Measurements from ENCODE around the gene SEC14L6.
"Not testable (repeated sequence)": the region's sequence is repeated elsewhere in the genome, so short reads cannot be mapped to it uniquely, and the experiment has no call there.

Gene SEC14L6

DNA sequence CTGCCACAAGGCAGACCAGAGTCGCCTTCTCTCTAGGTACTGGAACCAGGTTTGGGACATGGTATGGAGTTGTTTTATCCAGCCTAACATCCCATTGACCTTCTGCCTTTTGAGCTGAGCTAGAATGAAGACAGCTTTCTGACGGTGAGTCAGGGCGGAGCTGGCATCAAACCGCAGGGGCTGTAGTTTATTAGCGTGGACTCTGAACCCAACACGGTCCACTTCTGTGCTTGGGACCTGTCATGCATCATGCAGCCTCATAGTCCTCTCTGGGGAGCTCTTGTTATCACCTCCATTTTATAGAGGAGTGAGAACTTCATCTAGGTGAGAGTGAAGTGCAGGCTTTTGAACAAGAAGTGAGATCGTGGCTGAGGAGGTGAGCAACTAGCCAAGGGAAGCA is 19.6 kb upstream of the SEC14L6 start:
- DNase-seq (ENCODE audit: low read depth), result no peak

DNA sequence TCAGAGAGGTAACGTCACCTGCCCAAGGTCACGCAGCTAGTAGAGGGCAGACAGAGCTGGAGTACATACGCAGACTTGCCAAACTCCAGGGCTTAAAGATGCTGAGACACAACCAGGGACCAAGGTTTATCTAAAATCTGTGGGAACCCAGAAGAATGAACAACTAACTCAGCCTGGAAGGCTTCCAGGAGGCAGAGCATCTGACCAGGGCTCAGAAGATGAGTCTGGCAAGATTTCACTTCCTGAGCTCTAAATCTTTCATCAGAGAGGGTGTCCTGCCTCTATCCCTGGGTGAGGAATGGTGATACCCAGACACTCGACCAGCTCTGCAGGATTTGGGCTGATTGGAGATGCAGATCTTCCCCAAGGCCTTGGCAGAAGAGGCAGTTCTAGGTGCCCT is 18.8 kb upstream of the SEC14L6 start:
- DNase-seq (ENCODE audit: low read depth), result no peak

GRCh38 chr22:30564761-30565119 is 18.2 kb upstream of the SEC14L6 start:
- no peak for DNase-seq (ENCODE audit: low read depth)

- DNase-seq (ENCODE audit: low read depth), result no peak
These were observed 17.7 kb upstream of the SEC14L6 start for GRCh38 chr22:30564045-30564760.

DNA sequence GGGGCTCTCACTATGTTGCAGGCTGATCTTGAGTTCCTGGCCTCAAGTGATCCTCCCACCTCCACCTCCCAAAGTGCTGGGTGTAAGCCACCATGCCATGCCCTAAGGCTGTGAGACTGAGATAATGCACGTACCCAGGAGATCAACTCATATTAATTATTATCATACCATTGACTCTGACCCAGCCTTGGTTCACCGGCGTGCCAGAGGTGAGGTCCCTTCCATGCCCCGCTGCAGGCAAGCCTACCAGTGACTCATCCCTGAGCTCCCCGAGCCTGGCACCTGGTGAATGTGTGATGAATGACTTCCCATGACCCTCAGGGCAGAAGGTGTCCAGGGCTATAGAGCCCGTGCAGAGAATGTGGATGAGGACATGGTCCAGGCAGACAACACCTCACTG is 15.8 kb upstream of the SEC14L6 start:
- no peak for DNase-seq (ENCODE audit: low read depth)

GRCh38 chr22:30561402-30562189 is 15.1 kb upstream of the SEC14L6 start:
- no peak for DNase-seq (ENCODE audit: low read depth)

DNA sequence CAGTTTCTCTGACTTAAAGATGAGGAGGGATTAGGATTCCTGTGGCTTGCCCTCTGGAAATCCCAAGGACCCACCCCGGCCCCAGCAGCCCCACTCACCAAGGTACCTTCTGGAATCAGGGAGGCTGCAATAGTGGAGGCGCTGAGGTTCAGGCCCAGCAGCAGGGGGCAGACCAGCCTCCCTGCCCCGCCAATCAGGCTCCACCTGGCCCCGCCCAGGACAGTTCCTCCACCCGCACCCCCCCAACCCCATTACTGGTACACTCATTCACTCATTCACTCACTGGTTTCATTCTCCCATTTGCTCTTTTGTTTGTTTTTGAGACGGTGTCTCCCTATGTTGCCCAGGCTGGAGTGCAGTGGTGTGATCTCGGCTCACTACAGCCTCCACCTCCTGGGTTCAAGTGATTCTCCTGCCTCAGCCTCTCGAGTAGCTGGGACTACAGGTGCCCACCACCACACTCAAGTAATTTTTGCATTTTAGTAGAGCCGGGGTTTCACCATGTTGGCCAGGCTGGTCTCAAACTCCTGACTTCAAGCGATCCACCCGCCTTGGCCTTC is 14.2 kb upstream of the SEC14L6 start:
- DNase-seq (ENCODE audit: low read depth), result not testable (repeated sequence)

DNA sequence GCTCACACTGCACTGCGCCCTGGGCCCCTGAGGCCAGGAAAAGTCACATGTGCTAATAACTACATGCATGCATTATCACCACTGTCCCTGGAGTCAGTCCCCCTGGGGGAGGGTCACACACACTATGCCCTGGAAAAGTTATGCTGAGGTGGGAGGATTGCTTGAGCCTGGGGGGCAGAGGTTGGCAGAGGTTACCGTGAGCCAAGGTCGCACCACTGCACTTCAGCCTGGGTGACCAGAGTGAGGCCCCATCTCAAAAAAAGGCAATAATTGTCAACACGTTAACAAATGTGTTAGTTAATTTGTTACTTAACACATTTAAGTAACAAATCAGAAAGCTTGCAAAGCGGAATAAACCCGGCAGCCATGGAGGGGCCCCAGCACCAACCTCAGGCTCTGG is 13.3 kb upstream of the SEC14L6 start:
- no peak for DNase-seq (ENCODE audit: low read depth)

GRCh38 chr22:30557243-30557642 is 10.7 kb upstream of the SEC14L6 start:
- DNase-seq (ENCODE audit: low read depth), result no peak

DNA sequence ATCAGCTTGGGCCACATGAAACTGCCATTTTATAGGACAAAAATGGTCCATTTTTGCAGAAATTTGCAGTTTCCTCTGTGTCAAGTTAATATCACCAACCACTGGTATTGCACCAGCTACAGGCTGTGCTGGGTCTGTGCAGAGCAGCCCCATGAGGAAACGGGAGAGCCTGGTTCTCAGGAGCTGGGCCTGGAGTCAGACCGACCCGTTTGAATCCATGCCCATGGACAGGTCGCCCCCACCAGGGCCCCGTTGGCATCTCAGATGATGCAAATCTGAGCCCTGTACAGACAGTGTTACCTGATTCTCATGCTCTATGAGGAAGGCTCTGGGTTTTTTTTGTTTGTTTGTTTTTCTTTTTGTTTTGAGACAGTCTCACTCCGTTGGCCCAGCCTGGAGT is 9.8 kb upstream of the SEC14L6 start:
- no peak for DNase-seq (ENCODE audit: low read depth)

DNA sequence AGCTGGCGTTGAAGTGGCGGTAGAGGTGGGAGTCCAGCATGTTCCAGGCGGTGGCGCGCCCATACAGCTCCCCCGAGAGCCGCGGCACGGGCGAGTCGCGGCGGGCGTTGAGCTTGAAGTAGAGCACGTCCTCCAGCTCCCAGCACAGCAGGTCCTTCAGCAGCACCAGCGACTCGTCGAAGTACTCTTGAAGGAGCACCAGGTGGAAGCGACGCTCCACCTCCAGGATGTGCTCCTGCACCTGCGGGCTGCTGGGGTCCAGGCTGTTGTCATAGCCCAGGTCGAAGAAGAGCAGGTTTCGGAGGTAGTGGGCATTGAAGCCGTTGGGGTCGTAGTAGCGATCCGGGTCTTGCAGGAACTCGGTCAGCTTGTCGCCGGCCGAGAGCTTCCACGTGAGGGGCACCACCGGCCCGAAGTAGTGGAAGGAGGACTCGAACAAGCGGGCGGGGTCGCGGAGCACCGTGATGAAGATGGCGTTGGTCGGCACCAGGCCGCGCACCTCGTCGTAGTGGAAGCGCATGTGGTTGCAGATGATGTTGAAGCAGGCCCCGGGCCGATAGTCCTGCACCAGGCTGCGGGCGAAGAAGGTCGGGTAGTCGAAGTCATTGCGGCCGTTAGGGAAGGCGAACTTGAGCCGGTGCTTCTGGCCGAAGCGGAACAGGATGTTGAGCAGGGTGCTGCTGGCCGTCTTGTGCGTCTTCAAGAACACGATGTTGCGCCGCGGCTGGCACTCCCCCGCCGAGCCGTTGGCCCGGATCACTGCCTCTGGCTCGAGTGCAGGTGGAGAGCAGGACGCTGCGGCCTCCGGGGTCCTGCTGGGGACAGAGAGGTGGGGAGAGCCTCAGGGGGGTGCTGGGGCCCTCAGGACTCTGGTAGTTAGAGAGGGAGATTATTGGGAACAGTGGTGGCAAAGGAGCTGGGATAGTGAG is 9.0 kb upstream of the SEC14L6 start:
- no peak for DNase-seq (ENCODE audit: low read depth)

DNA sequence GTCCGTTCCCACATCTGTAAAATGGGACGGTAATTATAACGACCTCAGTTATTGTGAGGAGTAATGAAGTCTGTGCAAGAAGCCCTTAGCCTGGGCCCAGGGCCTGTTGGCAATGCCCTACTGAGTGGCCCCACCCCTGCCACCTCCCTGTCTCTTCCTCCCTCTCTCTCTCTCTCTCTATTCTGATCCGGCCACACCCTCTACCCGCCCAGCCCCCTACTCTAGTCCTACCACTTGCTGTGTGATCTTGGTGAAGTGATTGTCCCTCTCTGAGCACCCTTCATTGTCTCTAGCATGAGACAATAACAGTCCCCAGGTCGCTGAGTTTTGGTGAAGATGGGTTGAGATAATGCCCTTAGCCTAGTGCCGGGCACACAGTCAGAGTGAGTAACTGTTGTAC is 7.4 kb upstream of the SEC14L6 start:
- DNase-seq (ENCODE audit: low read depth), result no peak

GRCh38 chr22:30552719-30553118 is 6.2 kb upstream of the SEC14L6 start:
- no peak for DNase-seq (ENCODE audit: low read depth)

GRCh38 chr22:30551813-30552212 is 5.3 kb upstream of the SEC14L6 start:
- not testable (repeated sequence) for DNase-seq (ENCODE audit: low read depth)

- DNase-seq (ENCODE audit: low read depth), result no peak
These were observed 647 bp upstream of the SEC14L6 start for GRCh38 chr22:30547188-30547587.

GRCh38 chr22:30542811-30543188 is 3.7 kb downstream of the SEC14L6 start:
- DNase-seq (ENCODE audit: low read depth), result no peak

DNA sequence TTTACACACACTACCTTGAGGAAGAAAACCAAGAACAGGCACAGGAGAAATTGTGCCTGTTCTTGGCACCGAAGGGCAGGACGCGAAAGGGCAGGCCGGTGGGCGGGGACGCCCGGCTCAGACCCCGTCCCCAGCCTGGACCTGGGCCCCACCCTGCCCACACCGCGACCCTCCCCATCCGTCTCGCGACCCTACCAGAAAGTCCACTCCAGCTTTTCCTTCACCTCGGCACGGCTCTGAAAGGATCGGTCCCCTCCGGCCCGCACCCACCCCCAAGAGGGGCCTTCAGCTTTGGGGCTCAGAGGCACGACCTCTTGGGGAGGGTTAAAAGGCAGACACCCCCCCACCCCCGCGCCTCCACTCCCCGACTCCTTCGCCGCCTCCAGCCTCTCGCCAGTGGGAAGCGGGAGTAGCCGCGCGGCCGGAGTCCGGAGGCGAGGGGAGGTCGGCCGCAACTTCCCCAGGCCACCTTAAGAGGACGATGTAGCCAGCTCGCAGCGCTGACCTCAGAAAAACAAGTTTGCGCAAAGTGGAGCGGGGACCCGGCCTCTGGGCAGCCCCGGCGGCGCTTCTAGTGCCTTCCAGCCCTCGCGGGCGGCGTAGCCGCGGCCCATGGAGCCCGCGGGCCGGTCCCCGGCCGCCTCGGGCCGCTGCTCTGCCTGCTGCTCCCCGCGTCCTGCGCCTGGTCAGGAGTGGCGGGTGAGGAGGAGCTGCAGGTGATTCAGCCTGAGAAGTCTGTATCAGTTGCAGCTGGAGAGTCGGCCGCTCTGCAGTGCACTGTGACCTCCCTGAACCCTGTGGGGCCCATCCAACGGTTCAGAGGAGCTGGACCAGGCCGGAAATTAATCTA is 4.4 kb downstream of the SEC14L6 start:
- no peak for DNase-seq (ENCODE audit: low read depth)

DNA sequence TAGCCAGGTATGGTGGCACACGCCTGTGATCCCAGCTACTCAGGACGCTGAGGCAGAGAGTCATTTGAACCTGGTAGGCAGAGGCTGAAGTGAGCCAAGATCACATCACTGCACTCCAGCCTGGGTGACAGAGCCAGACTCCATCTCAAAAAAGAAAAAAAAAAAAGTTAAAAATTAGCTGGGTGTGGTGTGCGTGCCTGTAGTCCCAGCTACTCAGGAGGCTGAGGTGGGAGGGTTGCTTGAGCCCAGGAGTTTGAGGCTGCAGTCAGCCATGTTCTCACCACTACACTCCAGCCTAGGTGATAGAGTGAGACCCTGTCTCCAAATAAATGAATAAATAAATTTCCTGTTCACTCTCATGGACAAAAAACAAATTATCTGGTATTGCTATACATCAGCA is 5.0 kb downstream of the SEC14L6 start:
- DNase-seq (ENCODE audit: low read depth), result not testable (repeated sequence)

GRCh38 chr22:30539368-30539767 is 7.2 kb downstream of the SEC14L6 start:
- DNase-seq (ENCODE audit: low read depth), result no peak

GRCh38 chr22:30538280-30538679 is 8.3 kb downstream of the SEC14L6 start:
- no peak for DNase-seq (ENCODE audit: low read depth)

- DNase-seq (ENCODE audit: low read depth), result no peak
These were observed 9.3 kb downstream of the SEC14L6 start for GRCh38 chr22:30537083-30537731.
